ENCODE measurements around the gene SPATA31D1. TPM values are rescaled to one million over a fixed set of nuclear protein-coding genes. Genes with fewer than 3 reads are reported as not detected.

Gene SPATA31D1
- polyA plus RNA-seq, 1 donor from 2014 or later, result not detected

DNA sequence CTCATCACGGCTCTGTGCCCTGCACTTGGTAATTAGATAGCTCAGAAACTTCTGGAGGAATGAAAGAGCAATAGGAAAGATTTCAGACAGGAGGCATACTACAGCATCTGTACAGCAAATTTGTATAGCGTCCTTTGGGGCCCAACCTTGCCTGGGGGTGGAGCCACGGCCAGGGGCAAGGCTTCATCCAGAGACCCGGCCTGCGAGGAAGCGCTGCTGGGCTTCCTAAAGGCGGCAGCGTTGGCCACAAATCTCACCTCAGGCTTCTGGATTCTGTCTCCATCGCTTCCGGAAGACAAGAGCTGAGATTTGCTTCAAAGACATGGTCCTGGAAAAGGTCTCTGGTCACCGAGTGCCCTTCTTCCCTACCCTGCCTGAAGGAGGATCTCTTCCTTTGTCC lies 12.2 kb upstream of the SPATA31D1 start:
- Histone ChIP-seq H3F3A (ENCODE audit: insufficient read depth, low read length, poor library complexity, severe bottlenecking) (no peaks in the 10 kb centered on the region), H3K36me3 (ENCODE audit: insufficient read depth, low read length) (no peaks in the 10 kb centered on the region), H3K9me3 (ENCODE audit: low read length) (peaks cover 3% of the 10 kb centered on the region), H4K20me1 (ENCODE audit: insufficient read depth) (no peaks in the 10 kb centered on the region), H3K4me2 (ENCODE audit: low read length) (no peak overlapping the region), H3K27me3 (ENCODE audit: insufficient read depth, low read depth, low read length) (no peaks in the 10 kb centered on the region), H3K4me3 (ENCODE audit: low read length) (no peak overlapping the region), H2AFZ (ENCODE audit: low read depth, low read length) (no peak overlapping the region), H3K27ac (ENCODE audit: low read length) (no peak overlapping the region), H3K79me2 (replicated peaks; ENCODE audit: insufficient read depth, low read length) (no peaks in the 10 kb centered on the region), H3K9ac (ENCODE audit: low read length) (no peak overlapping the region), H3K9me2 (ENCODE audit: insufficient read depth, low read length) (no peaks in the 10 kb centered on the region)
- TF ChIP-seq EZH2 (IDR thresholded peaks at IDR 0.05; ENCODE audit: borderline replicate concordance, insufficient read depth, low read length, poor library complexity, severe bottlenecking), result no peak
- no peak for TF ChIP-seq RAD21 (conservative IDR thresholded peaks at IDR 0.05)
- TF ChIP-seq TAF1 (IDR thresholded peaks at IDR 0.05; ENCODE audit: low read depth), result no peak
- TF ChIP-seq, protein P1, sequence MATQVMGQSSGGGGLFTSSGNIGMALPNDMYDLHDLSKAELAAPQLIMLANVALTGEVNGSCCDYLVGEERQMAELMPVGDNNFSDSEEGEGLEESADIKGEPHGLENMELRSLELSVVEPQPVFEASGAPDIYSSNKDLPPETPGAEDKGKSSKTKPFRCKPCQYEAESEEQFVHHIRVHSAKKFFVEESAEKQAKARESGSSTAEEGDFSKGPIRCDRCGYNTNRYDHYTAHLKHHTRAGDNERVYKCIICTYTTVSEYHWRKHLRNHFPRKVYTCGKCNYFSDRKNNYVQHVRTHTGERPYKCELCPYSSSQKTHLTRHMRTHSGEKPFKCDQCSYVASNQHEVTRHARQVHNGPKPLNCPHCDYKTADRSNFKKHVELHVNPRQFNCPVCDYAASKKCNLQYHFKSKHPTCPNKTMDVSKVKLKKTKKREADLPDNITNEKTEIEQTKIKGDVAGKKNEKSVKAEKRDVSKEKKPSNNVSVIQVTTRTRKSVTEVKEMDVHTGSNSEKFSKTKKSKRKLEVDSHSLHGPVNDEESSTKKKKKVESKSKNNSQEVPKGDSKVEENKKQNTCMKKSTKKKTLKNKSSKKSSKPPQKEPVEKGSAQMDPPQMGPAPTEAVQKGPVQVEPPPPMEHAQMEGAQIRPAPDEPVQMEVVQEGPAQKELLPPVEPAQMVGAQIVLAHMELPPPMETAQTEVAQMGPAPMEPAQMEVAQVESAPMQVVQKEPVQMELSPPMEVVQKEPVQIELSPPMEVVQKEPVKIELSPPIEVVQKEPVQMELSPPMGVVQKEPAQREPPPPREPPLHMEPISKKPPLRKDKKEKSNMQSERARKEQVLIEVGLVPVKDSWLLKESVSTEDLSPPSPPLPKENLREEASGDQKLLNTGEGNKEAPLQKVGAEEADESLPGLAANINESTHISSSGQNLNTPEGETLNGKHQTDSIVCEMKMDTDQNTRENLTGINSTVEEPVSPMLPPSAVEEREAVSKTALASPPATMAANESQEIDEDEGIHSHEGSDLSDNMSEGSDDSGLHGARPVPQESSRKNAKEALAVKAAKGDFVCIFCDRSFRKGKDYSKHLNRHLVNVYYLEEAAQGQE (IDR thresholded peaks at IDR 0.05; ENCODE audit: borderline replicate concordance), result no peak
- no peak for TF ChIP-seq POLR2AphosphoS5 (IDR thresholded peaks at IDR 0.05)
- TF ChIP-seq SMC3 (conservative IDR thresholded peaks at IDR 0.05; ENCODE audit: poor library complexity), result no peak
- TF ChIP-seq EP300 (conservative IDR thresholded peaks at IDR 0.05; ENCODE audit: poor library complexity, severe bottlenecking), result no peak
- TF ChIP-seq, protein P2, sequence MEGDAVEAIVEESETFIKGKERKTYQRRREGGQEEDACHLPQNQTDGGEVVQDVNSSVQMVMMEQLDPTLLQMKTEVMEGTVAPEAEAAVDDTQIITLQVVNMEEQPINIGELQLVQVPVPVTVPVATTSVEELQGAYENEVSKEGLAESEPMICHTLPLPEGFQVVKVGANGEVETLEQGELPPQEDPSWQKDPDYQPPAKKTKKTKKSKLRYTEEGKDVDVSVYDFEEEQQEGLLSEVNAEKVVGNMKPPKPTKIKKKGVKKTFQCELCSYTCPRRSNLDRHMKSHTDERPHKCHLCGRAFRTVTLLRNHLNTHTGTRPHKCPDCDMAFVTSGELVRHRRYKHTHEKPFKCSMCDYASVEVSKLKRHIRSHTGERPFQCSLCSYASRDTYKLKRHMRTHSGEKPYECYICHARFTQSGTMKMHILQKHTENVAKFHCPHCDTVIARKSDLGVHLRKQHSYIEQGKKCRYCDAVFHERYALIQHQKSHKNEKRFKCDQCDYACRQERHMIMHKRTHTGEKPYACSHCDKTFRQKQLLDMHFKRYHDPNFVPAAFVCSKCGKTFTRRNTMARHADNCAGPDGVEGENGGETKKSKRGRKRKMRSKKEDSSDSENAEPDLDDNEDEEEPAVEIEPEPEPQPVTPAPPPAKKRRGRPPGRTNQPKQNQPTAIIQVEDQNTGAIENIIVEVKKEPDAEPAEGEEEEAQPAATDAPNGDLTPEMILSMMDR (IDR thresholded peaks at IDR 0.05; ENCODE audit: poor library complexity, severe bottlenecking), result no peak
- no peak for TF ChIP-seq MXI1 (conservative IDR thresholded peaks at IDR 0.05; ENCODE audit: poor library complexity, severe bottlenecking)

DNA sequence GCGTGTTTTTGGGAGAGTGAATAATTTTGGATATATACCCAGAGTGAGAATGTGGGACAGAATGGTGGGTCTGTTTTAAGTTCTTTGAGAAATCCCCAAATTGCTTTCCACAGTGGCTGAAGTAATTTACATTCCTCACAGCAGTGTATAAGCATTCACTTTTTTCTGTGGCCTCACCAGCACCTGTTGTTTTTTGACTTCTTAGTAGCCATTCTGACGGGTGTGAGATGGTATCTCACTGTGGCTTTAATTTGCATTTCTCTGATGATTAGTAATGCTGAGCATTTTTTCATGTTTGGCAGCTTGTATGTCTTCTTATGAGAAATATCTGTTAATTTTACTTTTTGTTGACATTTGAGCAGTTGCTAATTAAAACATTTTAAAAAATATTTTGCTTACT lies 9.4 kb upstream of the SPATA31D1 start:
- H3K27me3 ChIP-seq (ENCODE audit: insufficient read depth, low read depth, low read length), result no peaks in the 10 kb centered on the region
- no peak overlapping the region for H3K9ac ChIP-seq (ENCODE audit: low read length)
- no peaks in the 10 kb centered on the region for H3F3A ChIP-seq (ENCODE audit: insufficient read depth, low read length, poor library complexity, severe bottlenecking)
- no peaks in the 10 kb centered on the region for H3K9me2 ChIP-seq (ENCODE audit: insufficient read depth, low read length)
- no peaks in the 10 kb centered on the region for H3K9me3 ChIP-seq (ENCODE audit: low read length)
- TF ChIP-seq MXI1 (conservative IDR thresholded peaks at IDR 0.05; ENCODE audit: poor library complexity, severe bottlenecking) (no peak), SMC3 (conservative IDR thresholded peaks at IDR 0.05; ENCODE audit: poor library complexity) (no peak), EZH2 (IDR thresholded peaks at IDR 0.05; ENCODE audit: borderline replicate concordance, insufficient read depth, low read length, poor library complexity, severe bottlenecking) (no peak), EP300 (conservative IDR thresholded peaks at IDR 0.05; ENCODE audit: poor library complexity, severe bottlenecking) (no peak), POLR2AphosphoS5 (IDR thresholded peaks at IDR 0.05) (no peak), RAD21 (conservative IDR thresholded peaks at IDR 0.05) (no peak), TAF1 (IDR thresholded peaks at IDR 0.05; ENCODE audit: low read depth) (no peak)
- TF ChIP-seq, protein P2 (IDR thresholded peaks at IDR 0.05; ENCODE audit: poor library complexity, severe bottlenecking), result no peak
- TF ChIP-seq, protein P1 (IDR thresholded peaks at IDR 0.05; ENCODE audit: borderline replicate concordance), result no peak
- H3K27ac ChIP-seq (ENCODE audit: low read length), result no peak overlapping the region
- H4K20me1 ChIP-seq (ENCODE audit: insufficient read depth), result no peaks in the 10 kb centered on the region
- H3K79me2 ChIP-seq (replicated peaks; ENCODE audit: insufficient read depth, low read length), result no peaks in the 10 kb centered on the region
- H3K4me3 ChIP-seq (ENCODE audit: low read length), result no peak overlapping the region
- H3K4me2 ChIP-seq (ENCODE audit: low read length), result no peak overlapping the region
- H3K36me3 ChIP-seq (ENCODE audit: insufficient read depth, low read length), result no peaks in the 10 kb centered on the region
- no peak overlapping the region for H2AFZ ChIP-seq (ENCODE audit: low read depth, low read length)

Data from neural cell (in vitro differentiated cells).